Measurements from ENCODE around the gene PKMYT1. TPM values are rescaled to one million over a fixed set of nuclear protein-coding genes. Genes with fewer than 3 reads are reported as not detected.

PKMYT1 gene
- total RNA-seq, 2 experiments from 2014 or later: 104 to 195 TPM

DNA sequence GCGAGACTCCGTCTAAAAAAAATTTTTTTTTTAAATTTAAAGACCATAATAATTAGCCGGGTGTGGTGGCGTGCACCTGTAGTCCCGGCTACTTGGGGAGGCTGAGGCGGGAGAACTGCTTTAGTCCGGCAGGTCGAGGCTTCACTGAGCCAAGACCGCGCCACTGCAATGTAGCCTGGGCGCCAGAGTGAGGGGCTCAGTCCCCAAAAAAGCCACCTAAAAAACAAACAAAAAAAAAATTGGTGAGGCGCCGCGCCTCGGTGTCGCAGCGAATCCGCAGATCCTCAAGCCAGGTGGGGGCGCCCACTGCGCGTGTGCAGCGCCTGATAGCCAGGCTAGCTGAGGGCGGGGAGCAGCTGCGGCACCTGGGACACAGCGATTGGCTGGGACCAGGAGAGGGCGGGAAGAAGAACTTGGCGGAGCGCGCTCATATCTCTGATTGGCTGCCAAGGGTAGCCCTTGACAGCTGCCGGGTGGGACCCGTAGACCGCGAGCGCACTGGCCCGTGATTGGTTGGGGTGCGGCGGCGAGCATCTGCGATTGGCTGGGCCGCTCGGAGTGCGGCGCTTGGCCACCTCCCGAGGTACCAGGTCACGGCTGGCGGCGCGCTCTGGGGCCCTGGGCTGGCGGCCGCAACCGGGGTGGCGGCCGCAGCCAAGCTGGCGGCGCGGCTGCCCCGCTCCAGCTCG is 23.5 kb upstream of the PKMYT1 start:
- Histone ChIP-seq H3K4me1 (ENCODE audit: insufficient read depth, low read length, poor library complexity, severe bottlenecking) (peaks cover 23% of the 10 kb centered on the region), H3K4me2 (ENCODE audit: low read length) (peak overlapping the region; percentile 3; the same call in 1 of the 2 replicates), H3K79me2 (ENCODE audit: insufficient read depth, low read depth, low read length) (no peaks in the 10 kb centered on the region), H2AFZ (ENCODE audit: low read length) (no peak overlapping the region), H4K20me1 (ENCODE audit: insufficient read depth, low read length) (no peaks in the 10 kb centered on the region), H3K9me3 (ENCODE audit: low read length) (no peaks in the 10 kb centered on the region), H3K36me3 (ENCODE audit: insufficient read depth, low read length) (no peaks in the 10 kb centered on the region), H3K9me2 (ENCODE audit: insufficient read depth, low read length) (no peaks in the 10 kb centered on the region), H3K4me3 (ENCODE audit: low read depth, low read length, poor library complexity, severe bottlenecking) (peak overlapping the region; percentile 15), H3K27ac (ENCODE audit: low read depth, low read length, poor library complexity, severe bottlenecking) (no peak overlapping the region)
- no TSS peak for BruUV-seq (replicated peaks)
- peak; percentile 99 for DNase-seq (ENCODE audit: low spot score)
- POLR2A ChIA-PET: interaction anchor here (1.1 to 1.3 kb wide), 2 partner anchors 24 to 45 kb away, joined by 4 to 6 read pairs; no protein-coding TSS in a partner anchor
- TF ChIP-seq EZH2phosphoT487 (IDR thresholded peaks at IDR 0.05; ENCODE audit: borderline replicate concordance, low read depth, low read length): no peak
- TF ChIP-seq, protein P1, sequence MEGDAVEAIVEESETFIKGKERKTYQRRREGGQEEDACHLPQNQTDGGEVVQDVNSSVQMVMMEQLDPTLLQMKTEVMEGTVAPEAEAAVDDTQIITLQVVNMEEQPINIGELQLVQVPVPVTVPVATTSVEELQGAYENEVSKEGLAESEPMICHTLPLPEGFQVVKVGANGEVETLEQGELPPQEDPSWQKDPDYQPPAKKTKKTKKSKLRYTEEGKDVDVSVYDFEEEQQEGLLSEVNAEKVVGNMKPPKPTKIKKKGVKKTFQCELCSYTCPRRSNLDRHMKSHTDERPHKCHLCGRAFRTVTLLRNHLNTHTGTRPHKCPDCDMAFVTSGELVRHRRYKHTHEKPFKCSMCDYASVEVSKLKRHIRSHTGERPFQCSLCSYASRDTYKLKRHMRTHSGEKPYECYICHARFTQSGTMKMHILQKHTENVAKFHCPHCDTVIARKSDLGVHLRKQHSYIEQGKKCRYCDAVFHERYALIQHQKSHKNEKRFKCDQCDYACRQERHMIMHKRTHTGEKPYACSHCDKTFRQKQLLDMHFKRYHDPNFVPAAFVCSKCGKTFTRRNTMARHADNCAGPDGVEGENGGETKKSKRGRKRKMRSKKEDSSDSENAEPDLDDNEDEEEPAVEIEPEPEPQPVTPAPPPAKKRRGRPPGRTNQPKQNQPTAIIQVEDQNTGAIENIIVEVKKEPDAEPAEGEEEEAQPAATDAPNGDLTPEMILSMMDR (conservative IDR thresholded peaks at IDR 0.05; ENCODE audit: low read length): peak; percentile 82
- intact Hi-C loops (cut with micrococcal nuclease; ENCODE audit: unreplicated experiment): loop anchor here (1.0 to 2.0 kb wide), 4 partner anchors 17 to 55 kb away; partner anchors contain the start of genes PAQR4 and TNFRSF12A
- CTCF ChIA-PET (ENCODE audit: unreplicated experiment): interaction anchor here (0.6 to 1.5 kb wide), 5 partner anchors 21 to 84 kb away, joined by 3 to 5 read pairs (median 3); partner anchors contain the start of gene PKMYT1

GRCh38 chr16:3001316-3001715 is 21.1 kb upstream of the PKMYT1 start:
- intact Hi-C loops (cut with micrococcal nuclease; ENCODE audit: unreplicated experiment): no loop called here
- BruUV-seq (replicated peaks): no TSS peak
- CTCF ChIA-PET (ENCODE audit: unreplicated experiment): no interaction called here

More at GRCh38 chr16:3001316-3001715, 21.1 kb upstream of the PKMYT1 start:
- H3K36me3 ChIP-seq (ENCODE audit: insufficient read depth, low read length): no peaks in the 10 kb centered on the region
- H3K4me1 ChIP-seq (ENCODE audit: insufficient read depth, low read length, poor library complexity, severe bottlenecking): peaks cover 4% of the 10 kb centered on the region
- no peak for DNase-seq (ENCODE audit: low spot score)
- no peak for TF ChIP-seq EZH2phosphoT487 (IDR thresholded peaks at IDR 0.05; ENCODE audit: borderline replicate concordance, low read depth, low read length)
- TF ChIP-seq, protein P1 (conservative IDR thresholded peaks at IDR 0.05; ENCODE audit: low read length): no peak
- no peaks in the 10 kb centered on the region for H3K79me2 ChIP-seq (ENCODE audit: insufficient read depth, low read depth, low read length)
- no peaks in the 10 kb centered on the region for H3K9me3 ChIP-seq (ENCODE audit: low read length)
- no peak overlapping the region for H3K27ac ChIP-seq (ENCODE audit: low read depth, low read length, poor library complexity, severe bottlenecking)
- H3K9me2 ChIP-seq (ENCODE audit: insufficient read depth, low read length): no peaks in the 10 kb centered on the region
- H3K4me3 ChIP-seq (ENCODE audit: low read depth, low read length, poor library complexity, severe bottlenecking): no peak overlapping the region
- POLR2A ChIA-PET: no interaction called here
- no peaks in the 10 kb centered on the region for H4K20me1 ChIP-seq (ENCODE audit: insufficient read depth, low read length)
- H3K4me2 ChIP-seq (ENCODE audit: low read length): no peak overlapping the region
- no peak overlapping the region for H2AFZ ChIP-seq (ENCODE audit: low read length)
